GM12891 (cell line): Measurements from ENCODE around the gene PTPRG.

Source experiments
- POLR2A ChIP-seq: IDR thresholded peaks from 2 replicates; pipeline ENCODE4 v1.6.1; 2011; ENCODE audit warnings: low read depth, low read length, control low read depth
- POLR2AphosphoS5 ChIP-seq: IDR thresholded peaks from 2 replicates; pipeline ENCODE4 v1.6.1; 2011; ENCODE audit warnings: low read depth, low read length, control low read depth

DNA sequence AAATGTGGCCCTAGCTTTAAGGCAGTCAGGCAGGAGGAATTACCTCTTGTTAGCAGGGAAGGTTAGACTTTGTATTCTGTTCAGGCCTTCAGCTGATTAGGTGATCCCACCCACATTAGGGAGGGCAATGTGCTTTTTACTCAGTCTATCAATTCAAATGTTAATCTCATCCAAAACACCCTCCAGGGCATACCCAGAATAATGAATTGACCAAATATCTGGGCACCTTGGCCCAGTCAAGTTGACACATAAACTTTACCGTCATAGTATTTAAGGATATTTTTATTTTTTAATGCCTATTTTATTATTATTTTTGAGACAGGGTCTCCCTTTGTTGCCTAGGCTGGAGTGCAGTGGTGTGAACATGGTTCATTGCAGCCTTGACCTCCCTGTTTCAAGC lies 146.1 kb downstream of the PTPRG start:
- no peak for TF ChIP-seq POLR2A
- TF ChIP-seq POLR2AphosphoS5: no peak
